Effector CD8-positive, alpha-beta T cell (primary cell): ENCODE results near the gene MUTYH.
"Not testable (repeated sequence)": the region's sequence is repeated elsewhere in the genome, so short reads cannot be mapped to it uniquely, and the experiment has no call there.

Experiments used
- DNase-seq: peaks from one replicate; lab custom pipeline; 2025; lab: John Stamatoyannopoulos, UW

The MUTYH gene

GRCh38 chr1:45321444-45321843 is 18.8 kb downstream of the MUTYH start:
- DNase-seq = no peak

DNA sequence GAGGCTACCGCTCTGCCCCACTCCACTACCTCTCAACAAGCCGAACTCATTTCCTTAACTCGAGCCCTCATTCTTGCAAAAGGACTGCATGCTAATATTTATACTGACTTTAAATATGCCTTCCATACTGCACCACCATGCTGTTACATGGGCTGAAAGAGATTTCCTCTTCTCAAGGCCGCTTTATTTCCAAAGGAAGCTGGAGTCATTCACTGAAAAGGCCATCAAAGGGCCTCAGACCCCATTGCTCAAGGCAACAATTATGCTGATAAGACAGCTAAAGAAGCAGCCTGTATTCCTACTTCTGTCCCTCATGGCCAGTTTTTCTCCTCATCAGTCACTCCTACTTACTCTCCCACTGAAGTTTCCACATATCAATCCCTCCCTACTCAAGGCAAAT is 20.5 kb downstream of the MUTYH start:
- DNase-seq = no peak

GRCh38 chr1:45317166-45317565 is 23.1 kb downstream of the MUTYH start:
- DNase-seq = no peak

DNA sequence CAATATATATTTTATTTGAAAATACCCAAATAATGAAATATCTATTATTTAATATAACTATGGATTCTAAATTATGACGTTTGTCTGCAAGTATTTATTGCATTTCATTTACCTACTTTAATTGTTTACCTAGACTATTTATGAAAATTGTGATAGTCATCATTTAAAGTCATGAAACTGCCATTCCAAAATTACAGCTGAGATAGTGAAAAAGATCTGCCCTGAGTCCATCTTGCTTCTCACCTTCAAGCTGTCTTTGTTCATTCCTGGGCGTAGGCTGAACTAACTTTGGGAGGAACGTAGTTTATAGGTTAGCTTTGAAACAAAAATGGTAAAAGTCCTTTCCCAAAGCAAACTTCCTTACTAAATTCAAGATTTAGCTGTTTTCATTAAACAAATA is 26.0 kb downstream of the MUTYH start:
- no peak for DNase-seq

DNA sequence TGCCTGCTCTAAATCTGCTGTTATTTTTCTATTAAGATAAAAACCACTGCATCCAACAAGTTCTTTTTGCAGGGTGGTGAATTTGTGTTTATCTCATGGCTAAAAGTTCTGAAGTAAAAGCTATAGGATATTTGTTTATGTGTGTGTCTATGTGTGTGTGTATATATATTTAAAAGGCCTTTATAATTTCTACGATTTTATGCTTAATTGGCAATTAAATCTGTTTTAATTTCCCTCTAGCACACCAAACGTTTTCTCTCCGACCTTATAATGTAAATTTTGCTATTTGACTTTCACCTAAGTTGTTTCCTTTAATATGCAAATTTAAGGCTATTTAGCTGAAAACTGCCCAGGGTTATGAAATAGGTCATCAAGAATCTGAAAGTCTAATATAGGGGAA is 33.3 kb downstream of the MUTYH start:
- DNase-seq = no peak

DNA sequence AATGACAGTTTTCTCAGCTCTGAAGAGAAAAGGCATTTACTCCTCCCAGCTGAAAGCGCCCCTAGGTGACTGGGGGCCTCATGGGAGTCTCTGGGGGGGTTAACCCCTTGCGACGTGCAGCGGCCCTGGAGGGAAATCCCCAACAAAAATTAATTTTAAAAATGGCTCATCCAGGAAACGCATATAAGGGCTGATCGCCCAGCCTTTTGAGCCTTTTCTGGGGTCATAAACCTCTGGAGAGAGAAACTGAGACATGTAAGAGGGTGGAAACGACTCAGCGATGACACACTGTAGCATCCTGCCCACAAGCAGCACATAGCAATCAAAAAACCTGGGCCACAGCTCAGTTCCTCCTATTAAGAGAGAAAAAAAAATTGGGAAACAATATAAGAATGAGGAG is 33.9 kb downstream of the MUTYH start:
- DNase-seq = no peak

DNA sequence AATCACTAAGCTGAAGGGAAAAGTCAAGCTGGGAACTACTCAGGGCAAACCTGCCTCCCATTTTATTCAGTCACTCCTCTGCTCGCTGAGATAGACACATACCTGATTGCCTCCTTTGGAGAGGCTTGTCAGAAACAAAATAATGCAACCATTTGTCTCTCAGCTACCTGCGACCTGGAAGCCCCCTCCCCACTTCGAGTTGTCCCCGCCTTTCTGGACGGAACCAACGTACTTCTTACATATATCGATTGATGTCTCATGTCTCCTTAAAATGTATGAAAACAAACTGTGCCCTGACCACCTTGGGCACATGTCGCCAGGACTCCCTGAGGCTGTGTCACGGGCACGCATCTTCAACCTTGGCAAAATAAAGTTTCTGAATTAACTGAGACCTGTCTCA is 35.0 kb downstream of the MUTYH start:
- DNase-seq = no peak

GRCh38 chr1:45304311-45305081 is 35.7 kb downstream of the MUTYH start:
- no peak for DNase-seq

GRCh38 chr1:45303520-45304310 is 36.5 kb downstream of the MUTYH start:
- peak; percentile 96 for DNase-seq

DNA sequence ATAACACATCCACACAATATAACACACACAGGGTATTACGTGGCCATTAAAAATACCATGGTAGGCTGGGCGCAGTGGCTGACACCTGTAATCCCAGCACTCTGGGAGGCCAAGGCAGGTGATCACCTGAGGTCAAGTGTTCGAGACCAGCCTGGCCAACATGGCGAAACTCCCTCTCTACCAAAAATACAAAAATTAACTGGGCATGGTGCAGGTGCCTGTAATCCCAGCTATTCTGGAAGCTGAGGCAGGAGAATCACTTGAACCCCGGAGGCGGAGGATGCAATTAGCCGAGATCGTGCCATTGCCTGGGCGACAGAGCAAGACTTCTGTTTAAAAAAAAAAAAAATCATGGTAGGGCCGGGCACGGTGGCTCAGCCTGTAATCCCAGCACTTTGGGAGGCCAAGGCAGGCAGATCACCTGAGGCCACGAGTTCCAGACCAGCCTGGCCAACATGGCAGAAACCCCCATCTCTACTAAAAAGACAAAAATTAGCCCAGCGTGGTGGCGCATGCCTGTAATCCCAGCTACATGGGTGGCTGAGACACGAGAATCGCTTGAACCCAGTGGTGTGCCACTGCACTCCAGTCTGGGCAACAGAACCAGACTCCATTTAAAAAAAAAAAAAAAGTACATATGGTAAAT is 37.6 kb downstream of the MUTYH start:
- DNase-seq = no peak

- DNase-seq = no peak
Observed at GRCh38 chr1:45300669-45300997, 39.6 kb downstream of the MUTYH start.

GRCh38 chr1:45299981-45300668 is 40.1 kb downstream of the MUTYH start:
- peak; percentile 10 for DNase-seq

DNA sequence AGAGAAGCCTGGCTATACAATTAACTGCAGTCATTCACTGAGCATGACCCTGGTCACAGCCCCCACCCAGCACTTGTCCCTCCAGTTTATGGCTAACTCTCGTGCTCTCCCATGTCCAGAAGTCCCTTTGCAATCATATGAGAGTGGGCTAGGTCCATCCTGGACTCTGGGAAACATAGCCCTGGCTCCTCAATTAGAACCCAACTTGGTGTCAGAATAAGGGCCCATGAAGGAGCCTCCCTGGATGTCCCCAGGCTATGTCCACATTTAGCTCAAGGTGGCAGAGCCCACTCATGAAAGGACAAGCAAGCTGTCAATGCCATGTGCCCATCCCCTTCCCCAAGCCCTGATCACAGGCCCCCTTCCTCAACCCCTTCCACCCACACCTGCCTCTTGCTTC is 40.9 kb downstream of the MUTYH start:
- DNase-seq = no peak

GRCh38 chr1:45297666-45298356 is 42.4 kb downstream of the MUTYH start:
- no peak for DNase-seq

DNA sequence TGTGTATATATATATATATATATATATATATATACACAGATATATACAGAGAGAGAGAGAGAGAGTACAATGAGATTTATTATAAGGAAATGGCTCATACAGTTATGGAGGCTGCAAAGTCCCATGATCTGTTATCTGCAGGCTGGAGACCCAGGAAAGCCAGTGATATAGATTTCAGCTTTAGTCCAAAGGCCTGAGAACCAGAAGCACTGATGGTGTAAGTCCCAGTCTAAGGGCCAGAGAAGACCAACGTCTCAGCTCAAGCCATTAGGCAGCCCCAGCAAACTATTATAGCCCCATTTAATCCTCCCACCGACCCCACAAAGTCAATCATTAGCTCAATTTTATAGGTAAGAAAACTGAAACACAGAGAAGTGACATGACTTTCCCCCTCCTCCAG is 48.5 kb downstream of the MUTYH start:
- no peak for DNase-seq

DNA sequence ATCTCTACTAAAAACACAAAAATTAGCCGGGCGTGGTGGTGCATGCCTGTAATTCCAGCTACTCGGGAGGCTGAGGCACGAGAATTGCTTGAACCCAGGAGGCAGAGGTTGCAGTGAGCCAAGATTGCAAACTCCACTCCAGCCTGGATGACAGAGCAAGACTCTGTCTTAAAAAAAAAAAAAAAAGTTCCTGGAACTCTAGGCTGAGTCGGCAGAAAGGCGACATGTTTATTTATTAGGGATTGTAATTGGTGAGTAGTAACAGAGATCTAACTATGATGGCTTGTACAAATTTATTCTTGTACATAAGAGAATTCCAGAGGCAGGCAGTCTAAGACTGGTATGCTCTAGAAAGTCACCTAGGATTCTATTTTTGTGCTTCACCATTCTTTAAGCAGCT is 49.2 kb downstream of the MUTYH start:
- DNase-seq = not testable (repeated sequence)

DNA sequence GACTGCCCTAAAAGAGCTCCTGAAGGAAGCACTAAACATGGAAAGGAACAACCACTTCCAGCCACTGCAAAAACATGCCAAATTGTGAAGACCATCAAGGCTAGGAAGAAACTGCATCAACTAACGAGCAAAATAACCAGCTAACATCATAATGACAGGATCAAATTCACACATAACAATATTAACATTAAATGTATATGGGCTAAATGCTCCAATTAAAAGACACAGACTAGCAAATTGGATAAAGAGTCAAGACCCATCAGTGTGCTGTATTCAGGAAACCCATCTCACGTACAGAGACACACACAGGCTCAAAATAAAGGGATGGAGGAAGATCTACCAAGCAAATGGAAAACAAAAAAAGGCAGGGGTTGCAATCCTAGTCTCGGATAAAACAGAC is 53.7 kb downstream of the MUTYH start:
- DNase-seq = not testable (repeated sequence)

DNA sequence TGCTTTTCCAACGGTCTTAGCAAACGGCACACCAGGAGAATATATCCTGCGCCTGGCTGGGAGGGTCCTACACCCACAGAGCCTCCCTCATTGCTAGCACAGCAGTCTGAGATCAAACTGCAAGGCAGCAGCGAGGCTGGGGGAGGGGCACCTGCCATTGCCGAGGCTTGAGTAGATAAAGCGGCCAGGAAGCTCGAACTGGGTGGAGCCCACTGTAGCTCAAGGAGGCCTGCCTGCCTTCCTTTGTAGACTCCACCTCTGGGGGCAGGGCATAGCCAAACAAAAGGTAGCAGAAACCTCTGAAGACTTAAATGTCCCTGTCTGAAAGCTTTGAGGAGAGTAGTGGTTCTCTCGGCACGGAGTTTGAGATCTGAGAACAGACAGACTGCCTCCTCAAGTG is 55.4 kb downstream of the MUTYH start:
- not testable (repeated sequence) for DNase-seq

GRCh38 chr1:45282351-45282750 is 57.9 kb downstream of the MUTYH start:
- no peak for DNase-seq
